Measurements from ENCODE around the gene SCAP. TPM values are rescaled to one million over a fixed set of nuclear protein-coding genes. Genes with fewer than 3 reads are reported as not detected.

The SCAP gene
- total RNA-seq, 4 donors from 2014 or later: 73.4 to 128 (median 88.4) TPM

DNA sequence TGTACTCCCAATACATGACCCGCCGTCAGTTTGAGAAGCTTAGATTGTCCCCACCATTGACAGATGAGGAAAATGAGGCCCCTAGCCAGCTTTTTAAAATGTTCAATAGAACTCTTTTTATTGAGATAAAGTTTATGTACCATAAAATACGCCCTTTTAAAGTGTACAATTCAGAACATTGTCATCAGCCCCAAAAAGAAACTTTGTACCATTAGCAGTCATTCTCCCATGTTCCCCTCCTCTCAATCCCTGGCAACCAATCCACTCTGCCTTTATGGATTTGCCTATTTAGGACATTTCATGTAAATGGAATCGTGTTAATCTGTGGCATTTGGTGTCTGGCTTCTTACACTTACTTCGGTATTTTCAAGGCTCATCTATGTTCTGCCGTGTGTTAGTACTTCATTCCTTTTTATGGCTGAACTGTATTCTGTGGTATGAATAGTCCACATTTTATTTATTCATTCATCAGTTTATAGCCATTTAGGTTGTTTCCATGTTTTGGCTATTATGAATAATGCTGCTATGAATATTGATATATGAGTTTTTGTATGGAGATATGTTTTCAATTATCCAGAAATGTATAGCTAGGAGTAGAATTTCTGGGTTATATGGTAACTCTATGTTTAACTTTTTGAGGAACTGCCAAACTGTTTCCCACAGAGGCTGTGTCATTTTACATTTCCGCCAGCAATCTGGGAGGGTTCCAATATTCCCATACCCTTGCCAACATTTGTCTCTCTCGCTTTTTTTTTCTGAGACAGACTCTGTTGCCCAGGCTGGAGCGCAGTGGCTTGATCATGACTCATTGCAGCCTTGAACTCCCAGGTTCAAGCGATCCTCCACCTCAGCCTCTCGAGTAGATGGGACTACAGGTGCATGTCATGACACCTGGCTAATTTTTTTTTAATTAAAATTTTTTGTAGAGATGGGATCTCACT is 110.3 kb downstream of the SCAP start:
- WGBS, 2 donors: 38 to 41% methylated on average over 11 of the region's 11 CpGs
- peaks cover 0 to 9% (median 0%) of the 10 kb centered on the region in 4 donors for H3K4me1 ChIP-seq

More for the DNA sequence above, 110.3 kb downstream of the SCAP start:
- DNase-seq (ENCODE audit: low spot score in 2 of 2): no peak
- TF ChIP-seq EP300 (IDR thresholded peaks at IDR 0.05): no peak
- TF ChIP-seq, protein P1, sequence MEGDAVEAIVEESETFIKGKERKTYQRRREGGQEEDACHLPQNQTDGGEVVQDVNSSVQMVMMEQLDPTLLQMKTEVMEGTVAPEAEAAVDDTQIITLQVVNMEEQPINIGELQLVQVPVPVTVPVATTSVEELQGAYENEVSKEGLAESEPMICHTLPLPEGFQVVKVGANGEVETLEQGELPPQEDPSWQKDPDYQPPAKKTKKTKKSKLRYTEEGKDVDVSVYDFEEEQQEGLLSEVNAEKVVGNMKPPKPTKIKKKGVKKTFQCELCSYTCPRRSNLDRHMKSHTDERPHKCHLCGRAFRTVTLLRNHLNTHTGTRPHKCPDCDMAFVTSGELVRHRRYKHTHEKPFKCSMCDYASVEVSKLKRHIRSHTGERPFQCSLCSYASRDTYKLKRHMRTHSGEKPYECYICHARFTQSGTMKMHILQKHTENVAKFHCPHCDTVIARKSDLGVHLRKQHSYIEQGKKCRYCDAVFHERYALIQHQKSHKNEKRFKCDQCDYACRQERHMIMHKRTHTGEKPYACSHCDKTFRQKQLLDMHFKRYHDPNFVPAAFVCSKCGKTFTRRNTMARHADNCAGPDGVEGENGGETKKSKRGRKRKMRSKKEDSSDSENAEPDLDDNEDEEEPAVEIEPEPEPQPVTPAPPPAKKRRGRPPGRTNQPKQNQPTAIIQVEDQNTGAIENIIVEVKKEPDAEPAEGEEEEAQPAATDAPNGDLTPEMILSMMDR (IDR thresholded peaks at IDR 0.05): no peak
- no peak for TF ChIP-seq POLR2A (IDR thresholded peaks at IDR 0.05)
- no peaks in the 10 kb centered on the region for H3K27me3 ChIP-seq
- H3K4me3 ChIP-seq: no peak overlapping the region
- H3K9me3 ChIP-seq: no peaks in the 10 kb centered on the region
- no peak overlapping the region for H3K27ac ChIP-seq
- H3K36me3 ChIP-seq: no peaks in the 10 kb centered on the region

Small RNA genes lying within 50 kb of the gene (small RNA-seq; reads per million reads assigned to genes)
- gene AC099778.2: not detected

Other genes starting within 250 kb of the SCAP start
- 10 to 100 TPM in 1 of 4 donors, 1 to 10 TPM in 2, under 1 TPM in 1; 0.59 to 20.3 (median 5.2) TPM for gene KIF9, start 193.1 kb downstream of the SCAP start, total RNA-seq
- 10 to 100 TPM in 3 of 4 donors, 1 to 10 TPM in 1; 8.2 to 17.7 (median 13.7) TPM for gene KLHL18, start 193.0 kb downstream of the SCAP start, total RNA-seq
- gene PTPN23, start 94.9 kb downstream of the SCAP start, total RNA-seq: 100 to 1,000 TPM in 2 of 4 donors, 10 to 100 TPM in 2; 30.8 to 277 (median 90.7) TPM
- gene ELP6, start 37.8 kb upstream of the SCAP start, total RNA-seq: 10 to 100 TPM; 19.9 to 25.5 (median 22.7) TPM
- 1 to 10 TPM in 1 of 4 donors, under 1 TPM in 2, not detected in 1; under 0.01 to 4.8 (median 0.22) TPM for gene CSPG5, start 102.9 kb upstream of the SCAP start, total RNA-seq

Measured in tibial nerve (tissue), 4 donors.